Measurements from ENCODE around the gene TOP3B. TPM values are rescaled to one million over a fixed set of nuclear protein-coding genes. Genes with fewer than 3 reads are reported as not detected.

The TOP3B gene
- total and polyA plus RNA-seq, 4 donors, result 6.0 to 26.9 (median 8.8) TPM

DNA sequence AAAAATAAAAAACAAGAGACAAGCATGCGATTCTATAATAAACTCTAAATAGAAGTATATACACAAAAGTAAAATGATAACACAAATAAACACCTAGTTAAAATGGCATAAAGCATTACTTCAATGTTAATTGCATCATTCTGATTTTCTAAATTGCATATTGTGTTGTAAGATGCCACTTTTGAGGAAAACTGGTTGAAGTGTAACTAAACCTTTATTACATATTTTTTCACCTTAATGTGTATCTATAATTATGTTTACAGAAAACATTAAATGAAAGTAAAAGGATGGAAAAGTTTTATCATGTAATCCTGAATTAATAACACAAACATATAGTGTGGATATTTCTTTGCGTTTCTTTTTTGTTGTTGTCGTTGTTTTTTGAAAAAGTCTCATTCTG, 45.4 kb upstream of the TOP3B start:
- Histone ChIP-seq H3K9me3 (ENCODE audit: control insufficient read depth in 4 of 4, low read length in 3 of 4) (no peaks in the 10 kb centered on the region), H3K36me3 (ENCODE audit: control insufficient read depth in 4 of 4, insufficient read depth in 3 of 4, low read depth in 1 of 4, low read length in 3 of 4) (no peaks in the 10 kb centered on the region), H3K4me3 (ENCODE audit: low read depth in 1 of 3, low read length in 3 of 3) (no peak overlapping the region), H3K9ac (ENCODE audit: low read depth in 1 of 2, low read length in 2 of 2) (no peak overlapping the region), H3K4me1 (ENCODE audit: control insufficient read depth in 4 of 4, insufficient read depth in 4 of 4, low read length in 3 of 4) (no peaks in the 10 kb centered on the region), H3K27ac (ENCODE audit: low read depth in 1 of 2, low read length in 2 of 2) (no peak overlapping the region), H3K27me3 (ENCODE audit: control insufficient read depth in 4 of 4, insufficient read depth in 4 of 4, low read length in 3 of 4) (no peaks in the 10 kb centered on the region)
- 94% methylated on average over 3 of the region's 3 CpGs for WGBS
- no peak for DNase-seq (ENCODE audit: low spot score)
- TF ChIP-seq FOXA2 (IDR thresholded peaks at IDR 0.05) (no peak), NR2F2 (IDR thresholded peaks at IDR 0.05) (no peak), JUND (IDR thresholded peaks at IDR 0.05) (no peak), RAD21 (IDR thresholded peaks at IDR 0.05) (no peak), TAF1 (conservative IDR thresholded peaks at IDR 0.05) (no peak), HNF4A (conservative IDR thresholded peaks at IDR 0.05) (no peak), FOXA1 (IDR thresholded peaks at IDR 0.05) (no peak), SP1 (IDR thresholded peaks at IDR 0.05) (no peak), YY1 (IDR thresholded peaks at IDR 0.05) (no peak), RXRA (IDR thresholded peaks at IDR 0.05) (no peak), GABPA (IDR thresholded peaks at IDR 0.05 in 1 of 2, conservative IDR thresholded peaks at IDR 0.05 in 1 of 2) (no peak), CTCF (IDR thresholded peaks at IDR 0.05; ENCODE audit: low read depth, low read length, missing input control) (no peak), REST (IDR thresholded peaks at IDR 0.05) (no peak)
- TF ChIP-seq, protein P1, sequence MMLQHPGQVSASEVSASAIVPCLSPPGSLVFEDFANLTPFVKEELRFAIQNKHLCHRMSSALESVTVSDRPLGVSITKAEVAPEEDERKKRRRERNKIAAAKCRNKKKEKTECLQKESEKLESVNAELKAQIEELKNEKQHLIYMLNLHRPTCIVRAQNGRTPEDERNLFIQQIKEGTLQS (IDR thresholded peaks at IDR 0.05), result no peak

GRCh38 chr22:22026157-22026831, 43.7 kb upstream of the TOP3B start:
- 76% methylated on average over 13 of the region's 13 CpGs for WGBS
- DNase-seq (ENCODE audit: low spot score), result no peak

More at GRCh38 chr22:22026157-22026831, 43.7 kb upstream of the TOP3B start:
- H3K27me3 ChIP-seq (ENCODE audit: control insufficient read depth in 4 of 4, insufficient read depth in 4 of 4, low read length in 3 of 4), result no peaks in the 10 kb centered on the region
- H3K4me1 ChIP-seq (ENCODE audit: control insufficient read depth in 4 of 4, insufficient read depth in 4 of 4, low read length in 3 of 4), result no peaks in the 10 kb centered on the region
- no peak overlapping the region for H3K27ac ChIP-seq (ENCODE audit: low read depth in 1 of 2, low read length in 2 of 2)
- no peaks in the 10 kb centered on the region for H3K9me3 ChIP-seq (ENCODE audit: control insufficient read depth in 4 of 4, low read length in 3 of 4)
- H3K4me3 ChIP-seq (ENCODE audit: low read depth in 1 of 3, low read length in 3 of 3), result no peak overlapping the region
- H3K36me3 ChIP-seq (ENCODE audit: control insufficient read depth in 4 of 4, insufficient read depth in 3 of 4, low read depth in 1 of 4, low read length in 3 of 4), result no peaks in the 10 kb centered on the region
- no peak for TF ChIP-seq CTCF (IDR thresholded peaks at IDR 0.05; ENCODE audit: low read depth, low read length, missing input control)
- no peak for TF ChIP-seq TAF1 (conservative IDR thresholded peaks at IDR 0.05)
- no peak overlapping the region for H3K9ac ChIP-seq (ENCODE audit: low read depth in 1 of 2, low read length in 2 of 2)

Data from liver (tissue), 9 donors.